GM19239 (cell line): ENCODE measurements around the gene ERG.

Experiments used
- DNase-seq: peaks from one replicate; pipeline ENCODE4 v3.0.0; 2011; ENCODE audit warnings: low spot score; ENCODE audit not compliant: insufficient read length
- FAIRE-seq: peaks from 2 replicates; lab custom pipeline; 2011; peaks lifted over from hg19 to GRCh38; lab: Jason Lieb, UNC

The ERG gene, protein sequence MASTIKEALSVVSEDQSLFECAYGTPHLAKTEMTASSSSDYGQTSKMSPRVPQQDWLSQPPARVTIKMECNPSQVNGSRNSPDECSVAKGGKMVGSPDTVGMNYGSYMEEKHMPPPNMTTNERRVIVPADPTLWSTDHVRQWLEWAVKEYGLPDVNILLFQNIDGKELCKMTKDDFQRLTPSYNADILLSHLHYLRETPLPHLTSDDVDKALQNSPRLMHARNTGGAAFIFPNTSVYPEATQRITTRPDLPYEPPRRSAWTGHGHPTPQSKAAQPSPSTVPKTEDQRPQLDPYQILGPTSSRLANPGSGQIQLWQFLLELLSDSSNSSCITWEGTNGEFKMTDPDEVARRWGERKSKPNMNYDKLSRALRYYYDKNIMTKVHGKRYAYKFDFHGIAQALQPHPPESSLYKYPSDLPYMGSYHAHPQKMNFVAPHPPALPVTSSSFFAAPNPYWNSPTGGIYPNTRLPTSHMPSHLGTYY

DNA sequence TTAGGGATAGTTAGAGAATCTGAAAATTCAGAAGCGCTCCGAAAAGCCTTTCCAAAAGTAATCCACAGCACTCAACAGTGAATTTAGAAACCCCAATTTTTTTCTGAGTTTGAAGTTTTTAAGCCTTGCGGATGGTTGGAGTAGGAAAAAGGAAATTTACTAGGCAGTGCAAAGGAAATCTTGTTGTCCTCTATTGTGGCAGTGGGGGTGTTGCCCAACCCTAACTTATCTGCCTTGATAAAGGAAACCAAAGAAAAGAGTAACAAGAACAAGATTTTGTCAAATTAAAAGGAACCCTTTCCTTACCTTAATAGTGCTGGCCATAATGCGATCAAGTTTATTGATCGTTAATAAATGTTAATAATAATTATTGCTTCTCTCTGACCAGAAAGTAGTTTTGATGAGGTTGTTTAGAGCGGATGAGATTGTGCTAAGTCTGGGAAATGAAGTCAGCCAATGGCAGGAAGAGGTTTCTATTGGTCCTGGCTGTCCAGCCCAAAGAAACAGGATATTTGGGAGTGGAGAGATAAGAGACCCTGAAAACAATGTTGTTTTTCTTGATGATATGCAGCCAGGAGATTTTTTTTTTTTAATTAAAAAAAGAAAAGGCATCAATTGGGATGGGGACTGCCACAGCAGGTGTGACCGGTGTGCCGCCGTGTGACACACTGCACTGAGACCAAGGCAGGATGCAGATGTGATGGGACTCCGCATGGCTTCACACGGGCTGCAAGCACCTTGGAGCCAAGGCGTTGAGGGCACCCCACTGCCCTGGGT, at the start of gene ERG:
Gene ERG, minus strand, starts transcription at position 421 of the 777 bp plus-strand sequence. Its CDS starts 97 bp downstream, at position 324.
- FAIRE-seq (no peak), DNase-seq (no peak)

DNA sequence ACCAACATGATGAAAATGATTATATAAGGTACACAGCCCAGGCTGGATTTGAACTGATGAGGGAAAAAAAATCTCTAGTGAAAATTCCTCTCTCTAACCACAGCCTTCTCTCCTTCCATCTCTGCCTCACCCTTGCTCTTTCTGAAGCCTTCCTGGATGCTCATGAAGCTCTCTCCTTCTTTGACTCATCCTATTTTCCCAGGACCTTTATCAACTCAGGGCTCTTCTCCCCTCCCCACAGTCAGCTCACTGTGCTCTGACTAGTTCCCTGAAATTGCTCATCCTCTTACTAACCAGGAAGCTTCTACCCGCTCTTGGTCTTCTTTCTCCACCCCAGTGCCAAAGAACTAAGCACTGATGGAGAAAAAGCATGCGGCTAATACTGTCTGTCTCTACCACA, 46.4 kb upstream of the ERG start:
- no peak for DNase-seq

DNA sequence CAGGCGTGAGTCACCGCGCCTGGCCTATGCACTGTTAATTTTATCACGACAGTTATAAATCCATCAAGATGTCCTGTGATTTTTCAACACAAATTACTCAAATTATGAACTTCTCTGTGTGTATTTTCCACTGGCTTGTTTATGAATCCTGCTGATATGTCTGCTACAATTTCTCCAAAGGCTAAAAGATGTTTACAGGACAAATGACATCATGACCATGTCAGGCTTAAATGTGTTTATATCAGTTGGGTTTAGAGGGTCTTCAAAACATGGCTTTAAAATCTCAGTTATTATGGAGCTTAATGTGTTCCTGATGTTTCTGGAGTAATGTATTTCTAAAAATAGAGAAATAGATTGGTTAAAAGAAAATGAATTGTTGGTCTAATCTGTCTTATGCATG, 44.0 kb upstream of the ERG start:
- no peak for FAIRE-seq

More for the DNA sequence above, 46.4 kb upstream of the ERG start:
- FAIRE-seq = no peak

DNA sequence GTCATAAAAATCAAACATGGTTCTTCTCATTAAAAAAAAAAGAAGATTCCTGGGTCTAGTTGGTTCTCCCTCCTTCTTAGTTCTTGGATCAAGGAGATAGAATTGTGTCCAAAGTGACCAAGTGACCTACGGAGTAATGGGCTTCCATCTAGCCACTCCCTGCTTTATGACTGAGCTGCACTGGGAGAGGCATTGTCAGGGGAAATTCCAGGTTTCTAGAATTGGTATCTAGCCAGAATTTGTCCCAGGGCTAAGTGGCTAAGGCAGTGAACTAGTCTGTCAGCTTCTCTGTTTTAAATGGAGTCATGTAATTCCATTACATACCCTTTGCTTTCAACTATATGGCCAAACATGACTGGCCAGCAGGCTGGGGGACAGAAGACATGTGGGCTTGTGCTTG, 40.1 kb upstream of the ERG start:
- no peak for DNase-seq
- FAIRE-seq = no peak

More for the DNA sequence above, 44.0 kb upstream of the ERG start:
- no peak for DNase-seq

DNA sequence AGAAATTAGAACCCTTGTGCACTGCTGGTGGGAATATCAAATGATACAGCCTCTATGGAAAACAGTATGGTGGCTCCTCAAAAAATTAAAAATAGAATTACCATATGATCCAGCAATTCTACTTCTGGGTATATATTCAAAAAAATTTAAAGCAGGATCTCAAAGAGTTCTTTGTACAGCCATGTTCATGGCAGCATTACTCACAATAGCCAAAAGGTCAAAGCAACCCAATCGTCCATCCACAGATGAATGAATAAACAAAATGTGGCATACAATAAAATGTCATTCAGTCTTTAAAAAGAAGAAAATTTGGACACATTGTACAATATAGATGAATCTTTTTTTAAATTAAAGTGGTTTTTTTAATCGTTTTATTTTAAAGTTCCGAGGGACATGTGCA, 36.3 kb upstream of the ERG start:
- no peak for FAIRE-seq
- no peak for DNase-seq

DNA sequence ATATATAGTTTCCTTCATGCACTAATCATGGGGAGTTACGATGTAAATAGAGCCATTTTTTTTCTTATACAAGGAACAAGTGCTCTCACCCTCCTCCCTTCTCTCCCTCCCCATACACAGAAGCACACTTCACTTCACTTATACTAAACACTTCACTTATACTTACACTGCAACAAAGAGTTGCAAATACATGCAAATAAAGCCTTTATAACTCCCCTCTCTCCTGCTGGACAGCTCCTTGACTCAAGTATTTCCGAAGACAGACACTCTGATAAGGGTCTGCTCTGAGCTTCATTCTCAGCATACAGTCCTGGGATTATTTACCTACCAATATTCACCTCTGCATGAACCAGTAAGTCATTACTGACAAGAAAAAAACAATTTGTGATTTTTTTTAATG, 35.6 kb upstream of the ERG start:
- DNase-seq (no peak), FAIRE-seq (no peak)

DNA sequence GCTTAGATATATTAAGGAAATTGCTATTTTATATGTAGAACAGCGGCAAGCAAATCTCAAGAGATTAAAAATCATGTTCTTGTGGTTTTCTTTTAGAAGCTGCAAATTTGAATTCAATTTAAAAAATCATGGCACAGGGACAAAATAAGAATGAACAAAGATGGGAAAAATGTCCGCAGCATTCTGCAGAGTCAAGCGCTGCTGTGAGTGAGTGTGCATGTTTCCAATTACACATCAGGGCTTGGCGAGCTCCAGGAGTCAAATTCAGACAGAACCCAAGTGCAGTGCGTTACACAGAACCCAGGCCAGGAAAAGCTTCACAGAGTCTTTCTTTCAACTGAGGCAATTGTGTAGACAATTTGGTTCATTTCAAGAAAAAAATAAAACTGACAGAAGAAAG, 33.3 kb upstream of the ERG start:
- no peak for FAIRE-seq
- DNase-seq = no peak

DNA sequence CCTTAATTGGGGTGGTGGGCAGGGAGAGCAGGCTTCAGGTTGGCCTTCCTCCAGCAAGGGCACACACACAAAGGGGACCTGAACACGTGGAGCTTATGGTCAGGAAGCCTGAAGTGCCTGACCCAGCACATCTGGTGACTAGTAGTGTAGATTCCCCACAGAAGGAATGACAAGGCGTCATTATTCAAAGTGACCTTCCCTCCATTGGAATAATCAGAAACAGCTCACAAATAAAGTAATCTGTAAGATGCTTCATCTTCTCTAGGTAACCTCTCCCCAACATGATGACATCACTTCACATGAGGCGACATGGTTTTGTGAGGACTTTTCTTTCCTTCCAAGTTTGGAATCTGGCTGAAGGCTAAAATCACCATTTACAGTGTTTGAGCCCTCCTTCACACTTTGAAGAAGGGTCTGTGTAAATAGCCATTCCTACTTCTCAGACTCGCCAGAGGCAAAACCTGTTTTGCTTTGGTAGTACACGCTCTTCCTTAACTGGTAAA, 32.8 kb upstream of the ERG start:
- FAIRE-seq (no peak), DNase-seq (no peak)

DNA sequence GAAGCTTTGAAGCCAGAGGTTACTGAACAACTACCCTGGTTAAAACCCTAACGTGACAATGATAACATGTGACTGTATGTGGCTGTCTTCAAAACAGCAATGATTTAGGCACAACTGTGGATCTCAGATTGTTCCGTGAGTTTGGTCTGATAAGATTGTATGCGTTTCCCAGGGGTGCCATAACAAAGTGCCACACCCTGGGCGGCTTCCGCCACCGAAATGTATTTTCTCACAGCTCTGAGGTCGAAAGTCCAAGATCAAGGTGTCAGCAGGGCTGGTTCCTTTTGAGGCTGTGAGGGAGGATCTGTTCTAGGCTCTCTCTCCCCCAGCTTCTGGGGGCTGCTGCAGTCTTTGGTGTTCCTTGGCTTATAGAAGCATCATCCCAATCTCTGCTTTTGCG, 29.5 kb upstream of the ERG start:
- FAIRE-seq (no peak), DNase-seq (no peak)

DNA sequence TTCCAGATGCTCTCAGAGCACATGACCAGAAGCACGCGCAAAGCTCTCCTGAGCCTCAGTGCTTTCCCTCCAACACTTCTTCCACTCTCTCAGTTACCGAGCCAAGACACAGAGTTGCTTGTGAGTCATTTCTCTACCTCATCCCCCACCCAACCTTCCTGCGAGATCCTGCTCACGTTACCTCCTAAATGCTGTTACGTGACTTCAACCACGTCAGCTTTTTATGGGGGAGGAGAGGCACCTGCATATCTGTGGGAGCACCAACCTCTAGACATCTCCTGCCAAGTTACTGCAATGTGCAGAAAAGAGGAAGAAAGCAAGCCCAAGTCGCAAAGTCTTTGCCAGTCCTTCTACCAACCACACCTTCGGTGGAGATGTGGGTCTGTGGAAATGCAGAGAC, 27.2 kb upstream of the ERG start:
- DNase-seq (no peak), FAIRE-seq (no peak)

DNA sequence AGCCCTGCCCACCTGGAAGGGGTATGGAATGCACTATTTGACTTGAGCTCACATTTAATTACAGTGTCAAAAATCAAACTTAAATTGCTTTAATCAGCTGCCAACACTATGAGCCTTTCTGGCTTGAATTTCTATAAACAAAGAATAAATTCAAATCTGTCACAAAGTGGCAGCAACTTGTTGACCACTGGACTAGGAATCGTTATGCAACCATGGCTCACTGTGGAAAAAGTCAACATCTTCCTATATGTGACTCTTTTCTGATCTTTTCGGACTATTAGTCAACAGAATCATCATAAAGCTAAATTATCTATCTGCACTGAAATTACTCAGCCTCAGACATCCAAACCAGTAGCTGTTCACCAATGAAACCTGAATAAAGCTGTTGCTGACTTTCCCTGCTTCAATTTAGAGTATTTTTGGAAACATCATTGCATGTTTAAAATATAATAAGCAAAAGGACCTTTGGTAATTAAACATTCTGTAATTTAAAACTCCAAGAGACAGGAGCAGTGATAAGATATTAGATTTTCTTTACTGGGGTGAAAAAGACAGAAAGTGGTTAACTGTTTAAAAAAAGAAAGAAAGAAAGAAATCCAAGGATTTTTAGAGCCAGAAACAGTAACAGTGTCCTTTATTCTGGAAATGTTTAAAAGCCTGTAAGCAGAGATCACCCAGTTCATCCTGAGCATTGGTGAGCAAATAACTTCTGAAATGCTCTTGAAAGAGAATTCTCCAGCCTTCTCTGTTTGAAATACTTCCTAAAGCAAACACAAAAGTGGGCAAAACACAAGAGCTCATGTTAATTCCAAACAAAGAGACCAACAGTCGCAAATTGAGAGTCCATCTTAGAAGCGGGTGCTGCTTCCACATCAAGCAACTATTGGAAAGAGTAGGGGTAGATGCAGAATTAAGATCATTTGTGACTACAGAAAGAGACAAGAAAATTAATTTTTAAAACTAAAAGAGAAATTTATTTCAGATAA, 26.2 kb upstream of the ERG start:
- FAIRE-seq (no peak), DNase-seq (no peak)

DNA sequence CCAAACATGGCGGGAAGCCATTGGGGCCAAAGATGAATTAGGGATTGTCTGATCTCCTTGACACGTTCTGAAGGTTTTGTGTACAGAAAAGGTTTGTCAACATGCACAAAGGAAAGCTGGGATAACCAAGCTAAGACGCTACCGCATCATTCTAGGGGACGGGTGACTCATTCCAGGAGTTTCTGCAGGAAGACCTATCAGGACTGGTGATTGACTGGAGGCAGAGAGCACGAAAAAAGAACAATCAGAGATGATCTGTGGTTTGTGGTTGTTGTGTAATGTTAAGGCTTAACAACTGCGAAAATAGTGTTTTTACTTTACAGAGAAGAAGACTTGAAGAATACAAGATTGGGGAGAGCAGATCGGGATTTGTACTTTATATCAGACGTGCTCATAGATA, 22.2 kb upstream of the ERG start:
- no peak for DNase-seq
- no peak for FAIRE-seq

DNA sequence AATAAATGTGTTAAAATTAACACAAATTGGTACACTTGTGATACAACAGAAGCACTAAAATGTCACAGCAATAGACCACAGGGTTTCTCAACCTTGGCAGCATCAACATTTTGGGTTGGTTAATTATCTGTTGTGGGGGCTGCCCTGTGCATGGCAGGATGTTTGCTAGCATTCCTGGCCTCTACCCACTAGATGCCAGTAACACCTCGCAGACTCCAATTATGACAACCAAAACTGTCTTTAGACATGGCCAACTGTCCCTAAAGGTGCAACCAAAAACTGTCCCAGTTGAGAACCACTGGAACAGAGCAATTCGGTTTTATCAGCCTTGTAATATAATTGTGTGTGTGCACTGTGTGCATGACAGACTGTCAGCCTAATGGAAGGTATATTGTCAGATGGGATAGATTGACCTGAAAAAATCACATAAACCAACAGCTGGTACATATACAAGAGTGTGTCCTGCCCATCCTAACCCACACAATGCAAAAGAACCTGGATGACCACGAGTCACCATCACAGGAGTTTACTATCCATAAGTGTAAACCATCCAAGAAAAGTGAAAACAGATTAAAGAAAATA, 13.5 kb upstream of the ERG start:
- FAIRE-seq = no peak
- no peak for DNase-seq

DNA sequence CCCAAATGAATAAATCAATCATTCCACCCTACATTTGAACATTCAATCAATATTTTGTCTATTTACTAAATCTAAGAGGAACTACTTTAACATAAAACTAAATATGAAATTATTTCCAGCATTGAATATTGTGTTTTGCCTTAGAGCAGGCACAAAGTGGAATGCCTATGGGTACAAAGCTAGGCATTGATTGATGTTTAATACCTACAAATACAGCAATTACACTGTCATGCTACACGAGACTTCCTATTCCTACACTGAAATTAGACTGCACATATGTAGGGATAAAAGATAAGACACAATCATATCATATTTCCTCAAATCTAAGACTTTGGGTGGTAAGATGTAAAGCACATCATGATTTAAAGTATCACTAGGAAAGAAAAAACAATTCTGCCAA, 12.9 kb upstream of the ERG start:
- FAIRE-seq (no peak), DNase-seq (no peak)

DNA sequence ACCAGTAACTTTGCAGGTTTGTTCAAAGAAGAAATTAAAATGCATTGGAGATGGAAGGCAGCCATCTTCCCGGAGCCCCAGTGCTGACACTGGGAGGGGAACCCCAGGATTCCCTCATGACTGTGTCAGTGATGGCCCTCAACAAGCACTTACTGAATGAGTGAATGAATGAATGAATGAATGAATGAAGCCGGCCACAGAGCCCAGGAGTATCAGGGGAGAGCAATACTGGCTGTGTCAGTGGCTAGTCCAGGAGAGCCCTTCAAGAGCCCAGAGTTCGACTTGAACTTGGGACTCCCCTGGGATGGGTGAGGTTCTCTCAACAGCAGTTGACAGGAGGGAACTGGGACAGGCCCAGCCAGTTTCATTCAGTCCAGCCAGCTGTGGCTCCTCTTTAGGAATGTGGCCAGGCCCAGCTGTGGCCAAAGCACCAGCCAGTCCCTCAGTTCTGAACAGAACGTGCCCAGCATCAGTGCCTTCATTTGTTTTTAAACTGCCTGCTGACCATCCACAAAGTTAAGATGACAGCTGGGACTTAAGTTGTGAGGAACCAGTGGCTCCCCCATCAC, 9.2 kb upstream of the ERG start:
- DNase-seq (no peak), FAIRE-seq (no peak)

DNA sequence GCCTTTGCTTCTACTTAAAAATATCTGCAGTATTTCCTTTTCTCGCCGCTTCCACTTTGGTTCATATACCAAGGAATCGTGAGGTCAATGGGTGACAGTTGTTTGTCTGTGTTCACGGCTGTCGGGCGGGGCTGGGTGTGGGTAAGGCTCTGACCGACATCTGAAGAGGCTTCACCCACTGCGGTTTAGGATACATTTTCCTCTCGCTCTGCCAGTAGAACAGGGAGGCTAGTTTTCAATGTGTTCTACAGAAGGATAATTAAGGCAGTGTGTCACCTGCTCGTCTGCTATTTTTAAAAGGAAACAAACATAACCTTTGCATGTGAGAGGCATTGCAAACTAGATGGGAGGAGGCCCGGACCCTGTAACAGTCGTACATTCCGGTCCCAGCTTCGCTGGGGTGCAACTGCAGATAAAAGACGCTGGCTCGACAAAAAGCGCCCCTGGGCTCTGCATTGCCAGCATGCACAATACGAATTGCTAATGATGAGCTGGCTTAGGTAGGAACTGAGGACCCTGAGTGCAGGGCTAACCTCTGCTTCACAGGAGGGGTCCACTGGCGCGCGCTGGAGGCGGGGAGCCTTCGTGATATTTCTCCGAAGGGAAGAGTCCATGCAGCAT, 8.5 kb upstream of the ERG start:
- no peak for DNase-seq

DNA sequence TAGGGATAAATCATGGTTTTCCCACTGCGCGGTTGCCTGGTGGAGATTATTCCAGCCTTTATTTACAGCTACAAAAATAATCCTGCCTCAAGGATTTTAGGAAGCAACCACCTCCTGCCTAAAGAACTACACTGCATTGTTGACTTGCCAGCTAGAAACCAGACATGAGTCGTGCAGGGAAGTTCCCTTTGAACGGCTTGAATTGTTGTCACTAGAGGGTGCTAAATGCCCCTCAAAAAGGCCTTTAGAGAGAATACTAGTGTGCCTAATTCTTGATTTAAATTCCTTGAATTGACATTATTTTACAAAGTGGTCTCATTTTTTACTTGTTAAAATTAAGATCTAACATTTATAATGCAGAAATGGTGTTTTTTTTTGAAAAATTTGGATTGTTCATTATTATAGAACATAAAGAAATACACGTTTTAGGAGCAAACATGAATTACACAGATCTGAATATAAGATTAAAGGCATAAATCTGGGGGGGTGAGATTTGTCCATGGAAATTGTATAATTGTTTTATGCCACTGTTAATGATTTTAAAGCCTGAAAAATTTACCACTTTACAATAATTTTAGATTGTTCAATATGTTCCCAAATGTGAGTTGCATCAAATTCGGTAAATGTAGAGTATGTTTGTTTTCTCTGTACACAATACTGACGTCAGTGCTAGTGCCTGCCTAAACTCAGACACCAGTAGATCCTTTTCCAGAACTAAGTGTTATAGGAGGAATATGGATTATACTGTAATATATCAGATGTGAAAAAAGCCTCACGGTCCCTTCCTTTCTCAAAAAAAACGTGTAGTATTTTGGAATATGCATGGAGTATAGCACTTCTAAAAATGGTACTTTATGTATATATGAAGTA, 7.6 kb upstream of the ERG start:
- peak; percentile 59 for FAIRE-seq
- DNase-seq = peak; percentile 10

More for the DNA sequence above, 8.5 kb upstream of the ERG start:
- no peak for FAIRE-seq

DNA sequence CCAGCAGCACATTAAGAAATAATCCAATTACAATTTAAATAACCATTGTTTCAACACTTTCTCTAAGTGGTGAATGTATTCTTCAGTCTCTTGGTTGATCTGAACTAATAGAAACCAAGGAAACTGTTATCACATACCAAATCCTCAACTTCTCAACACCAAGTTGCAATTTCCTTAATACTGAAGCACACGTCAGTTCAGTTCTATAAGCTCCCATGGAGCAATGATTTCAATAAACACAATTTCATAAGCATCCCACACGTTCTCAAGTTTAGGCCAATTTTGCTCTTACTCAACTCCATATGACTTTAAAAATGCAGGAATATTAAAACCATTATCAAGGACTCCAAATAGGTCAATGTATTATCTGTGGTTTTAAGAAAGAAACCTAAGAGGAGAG, 5.8 kb upstream of the ERG start:
- FAIRE-seq (no peak), DNase-seq (no peak)
